Parathyroid adenoma (tissue), 2 donors: ENCODE measurements around the gene DES.

ENCODE experiments used
- H2AFZ ChIP-seq: fragments of 300-600 bp; sonication (generic); one replicate; pipeline ENCODE4 v1.7.0; 2017; ENCODE audit warnings: antibody characterized with exemption, mild to moderate bottlenecking
- H3K27ac ChIP-seq: fragments of 300-600 bp; sonication (generic); one replicate; pipeline ENCODE4 v1.7.0; 2017
- H3K27me3 ChIP-seq: fragments of 300-600 bp; sonication (generic); one replicate; pipeline ENCODE4 v1.7.0; 2017; ENCODE audit warnings: low read length; ENCODE audit not compliant: control insufficient read depth, insufficient read depth
- H3K36me3 ChIP-seq: fragments of 300-600 bp; sonication (generic); one replicate; pipeline ENCODE4 v1.7.0; 2017; ENCODE audit warnings: low read length; ENCODE audit not compliant: control insufficient read depth, insufficient read depth
- H3K4me1 ChIP-seq: fragments of 300-600 bp; sonication (generic); one replicate; pipeline ENCODE4 v1.7.0; 2017; ENCODE audit warnings: control low read depth
- H3K4me2 ChIP-seq: fragments of 300-600 bp; sonication (generic); one replicate; pipeline ENCODE4 v1.7.0; 2017; ENCODE audit warnings: low read length
- H3K4me3 ChIP-seq: fragments of 300-600 bp; sonication (generic); one replicate; pipeline ENCODE4 v1.7.0; 2017; ENCODE audit warnings: low read depth, low read length
- H3K79me2 ChIP-seq: fragments of 300-600 bp; sonication (generic); one replicate; pipeline ENCODE4 v1.7.0; 2017; ENCODE audit warnings: control low read depth
- H3K9ac ChIP-seq: fragments of 300-600 bp; sonication (generic); one replicate; pipeline ENCODE4 v1.7.0; 2017; ENCODE audit warnings: mild to moderate bottlenecking
- H3K9me3 ChIP-seq: fragments of 300-600 bp; sonication (generic); one replicate; pipeline ENCODE4 v1.7.0; 2017; ENCODE audit warnings: low read length; ENCODE audit not compliant: control insufficient read depth
- CTCF ChIP-seq: fragments of 300-600 bp; sonication (generic); IDR thresholded peaks from one replicate; pipeline ENCODE4 v1.7.0; 2017; ENCODE audit warnings: antibody characterized with exemption, mild to moderate bottlenecking
- donor health status: primary hyperparathyroidism.

Gene DES

DNA sequence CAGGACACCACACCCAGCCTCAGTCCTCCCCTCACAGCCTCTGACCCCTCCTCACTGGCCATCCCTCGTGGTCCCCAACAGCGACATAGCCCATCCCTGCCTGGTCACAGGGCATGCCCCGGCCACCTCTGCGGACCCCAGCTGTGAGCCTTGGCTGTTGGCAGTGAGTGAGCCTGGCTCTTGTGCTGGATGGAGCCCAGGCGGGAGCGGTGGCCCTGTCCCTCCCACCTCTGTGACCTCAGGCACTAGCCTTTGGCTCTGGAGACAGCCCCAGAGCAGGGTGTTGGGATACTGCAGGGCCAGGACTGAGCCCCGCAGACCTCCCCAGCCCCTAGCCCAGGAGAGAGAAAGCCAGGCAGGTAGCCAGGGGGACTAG, 7.9 kb downstream of the DES start:
- H3K4me2 ChIP-seq = no peak overlapping the region
- no peaks in the 10 kb centered on the region for H3K9me3 ChIP-seq
- H3K9ac ChIP-seq = no peak overlapping the region
- H3K79me2 ChIP-seq = no peaks in the 10 kb centered on the region
- no peak overlapping the region for H3K27ac ChIP-seq
- H3K4me3 ChIP-seq = no peak overlapping the region
- no peak for TF ChIP-seq CTCF
- no peaks in the 10 kb centered on the region for H3K27me3 ChIP-seq
- H3K4me1 ChIP-seq = peaks cover 3% of the 10 kb centered on the region
- H2AFZ ChIP-seq = no peak overlapping the region
- H3K36me3 ChIP-seq = no peaks in the 10 kb centered on the region

GRCh38 chr2:219426534-219427136, 8.5 kb downstream of the DES start:
- no peaks in the 10 kb centered on the region for H3K27me3 ChIP-seq
- H3K27ac ChIP-seq = no peak overlapping the region
- TF ChIP-seq CTCF = no peak
- no peaks in the 10 kb centered on the region for H3K36me3 ChIP-seq
- no peak overlapping the region for H3K9ac ChIP-seq
- no peak overlapping the region for H3K4me3 ChIP-seq
- no peaks in the 10 kb centered on the region for H3K79me2 ChIP-seq
- H3K4me1 ChIP-seq = peaks cover 3% of the 10 kb centered on the region
- H3K4me2 ChIP-seq = no peak overlapping the region
- H2AFZ ChIP-seq = no peak overlapping the region
- no peaks in the 10 kb centered on the region for H3K9me3 ChIP-seq

- TF ChIP-seq CTCF = no peak
- H3K9me3 ChIP-seq = no peaks in the 10 kb centered on the region
- no peaks in the 10 kb centered on the region for H3K27me3 ChIP-seq
- H3K9ac ChIP-seq = no peak overlapping the region
- no peak overlapping the region for H3K4me3 ChIP-seq
- H3K4me1 ChIP-seq = peaks cover 3% of the 10 kb centered on the region
- no peaks in the 10 kb centered on the region for H3K36me3 ChIP-seq
- no peak overlapping the region for H2AFZ ChIP-seq
- H3K79me2 ChIP-seq = no peaks in the 10 kb centered on the region
- H3K4me2 ChIP-seq = no peak overlapping the region
- H3K27ac ChIP-seq = no peak overlapping the region
These were observed 10.3 kb downstream of the DES start for GRCh38 chr2:219428469-219428868.

- Histone ChIP-seq H3K27ac (no peak overlapping the region), H3K27me3 (no peaks in the 10 kb centered on the region)
- no peak for TF ChIP-seq CTCF
These were observed 11.9 kb downstream of the DES start for GRCh38 chr2:219429958-219430606.

More at GRCh38 chr2:219429958-219430606, 11.9 kb downstream of the DES start:
- peak overlapping the region; percentile 66 for H2AFZ ChIP-seq
- H3K79me2 ChIP-seq = no peaks in the 10 kb centered on the region
- peaks cover 9% of the 10 kb centered on the region for H3K4me1 ChIP-seq
- H3K4me3 ChIP-seq = no peak overlapping the region
- H3K9me3 ChIP-seq = no peaks in the 10 kb centered on the region
- no peaks in the 10 kb centered on the region for H3K36me3 ChIP-seq
- no peak overlapping the region for H3K9ac ChIP-seq
- no peak overlapping the region for H3K4me2 ChIP-seq
